Panc1 (cell line): ENCODE results near the gene EPHA7. TPM values are rescaled to one million over a fixed set of nuclear protein-coding genes. Genes with fewer than 3 reads are reported as not detected.

Experiments used
- ATAC-seq: fragments of 200-7000 bp; cut with Tn5 transposase; 2 replicates; pipeline ENCODE4 v1.9.1; 2020; ENCODE audit warnings: mild to moderate bottlenecking, moderate library complexity
- BruUV-seq: library from RNA; stranded (reverse); fragments of 400-500 nt; replicated peaks from 2 replicates; lab custom pipeline; 2021; lab: Mats Ljungman, UMichigan
- CTCF ChIA-PET: fragments of 300-600 bp; sonication (Branson Sonifier 250); formaldehyde crosslinking; loops from one replicate; lab custom pipeline; 2022; ENCODE audit warnings: antibody characterized with exemption; lab: Charles Lee
- POLR2A ChIA-PET: fragments of 300-600 bp; sonication (Branson Sonifier 250); formaldehyde crosslinking; loops from one replicate; lab custom pipeline; 2022; ENCODE audit warnings: antibody characterized with exemption; lab: Charles Lee
- DNase-seq: peaks from one replicate; pipeline ENCODE4 v3.0.0-alpha.2; 2010; ENCODE audit warnings: low read depth, low spot score
- H3K27ac ChIP-seq: 2 replicates; pipeline ENCODE4 v1.5.1; 2011; ENCODE audit warnings: mild to moderate bottlenecking, low read length, inconsistent platforms
- H3K27me3 ChIP-seq: fragments of 200-500 bp; sonication (Bioruptor generic); 2 replicates; pipeline ENCODE4 v1.6.0; 2014; ENCODE audit warnings: low read length, inconsistent platforms; ENCODE audit not compliant: control insufficient read depth, insufficient read depth
- H3K36me3 ChIP-seq: fragments of 200-500 bp; sonication (Bioruptor generic); 2 replicates; pipeline ENCODE4 v1.5.1; 2014; ENCODE audit warnings: inconsistent platforms, mild to moderate bottlenecking, low read length, moderate library complexity; ENCODE audit not compliant: control insufficient read depth, insufficient read depth
- H3K4me1 ChIP-seq: 2 replicates; pipeline ENCODE4 v1.5.1; 2011; ENCODE audit warnings: inconsistent platforms, mild to moderate bottlenecking, low read length, moderate library complexity; ENCODE audit not compliant: control insufficient read depth, insufficient read depth
- H3K4me3 ChIP-seq, 2 experiments: 2 replicates each; pipeline ENCODE4 v1.5.1; 2011 to 2012; ENCODE audit warnings: low read depth in 2 of 2, low read length in 2 of 2, mild to moderate bottlenecking in 2 of 2, inconsistent platforms in 1 of 2, moderate library complexity in 1 of 2
- H3K9me3 ChIP-seq: fragments of 200-500 bp; sonication (Bioruptor generic); 2 replicates; pipeline ENCODE4 v1.5.1; 2014; ENCODE audit warnings: low read depth, mild to moderate bottlenecking, inconsistent platforms, low read length, moderate library complexity; ENCODE audit not compliant: control insufficient read depth, insufficient read depth
- POLR2AphosphoS5 ChIP-seq: IDR thresholded peaks from 2 replicates; pipeline ENCODE4 v1.6.1; 2012; ENCODE audit warnings: mild to moderate bottlenecking, low read depth, low read length, moderate library complexity
- REST ChIP-seq, 2 experiments: IDR thresholded peaks; 2 replicates each; pipeline ENCODE4 v1.6.1; 2011 to 2012; ENCODE audit warnings: low read depth in 2 of 2, control low read depth in 1 of 2, low read length in 1 of 2, mild to moderate bottlenecking in 1 of 2, moderate library complexity in 1 of 2; ENCODE audit not compliant: insufficient read depth in 1 of 2
- SIN3A ChIP-seq: IDR thresholded peaks from 2 replicates; pipeline ENCODE4 v1.6.1; 2012; ENCODE audit warnings: low read depth, mild to moderate bottlenecking, low read length, moderate library complexity, borderline replicate concordance; ENCODE audit not compliant: insufficient read depth
- TCF7L2 ChIP-seq: IDR thresholded peaks from 2 replicates; pipeline ENCODE4 v1.6.1; 2011; ENCODE audit warnings: mild to moderate bottlenecking, low read depth, low read length, inconsistent platforms
- in situ Hi-C: cut with HindIII; loops from 2 replicates; pipeline ENCODE4 v1.10.0; 2016; ENCODE audit warnings: low sequenced_read_pairs, low pct_unique_long_range_greater_than_20kb
- intact Hi-C: fragments of 100-400 bp; cut with micrococcal nuclease; formaldehyde crosslinking; loops from one replicate; pipeline ENCODE4 v1.10.0; 2022; ENCODE audit not compliant: unreplicated experiment
- total RNA-seq: library from RNA; stranded (reverse); gene quantifications from one replicate; pipeline ENCODE4 v1.2.1, GENCODE V29; 2021; ENCODE audit not compliant: unreplicated experiment
- TF ChIP-seq, protein P1 (sequence below): fragments of 450-650 bp; IDR thresholded peaks from 2 replicates; pipeline ENCODE4 v1.5.1; 2017; ENCODE audit warnings: mild to moderate bottlenecking

EPHA7 gene
- total RNA-seq, 1 experiment from 2014 or later, result 8.6 TPM

DNA sequence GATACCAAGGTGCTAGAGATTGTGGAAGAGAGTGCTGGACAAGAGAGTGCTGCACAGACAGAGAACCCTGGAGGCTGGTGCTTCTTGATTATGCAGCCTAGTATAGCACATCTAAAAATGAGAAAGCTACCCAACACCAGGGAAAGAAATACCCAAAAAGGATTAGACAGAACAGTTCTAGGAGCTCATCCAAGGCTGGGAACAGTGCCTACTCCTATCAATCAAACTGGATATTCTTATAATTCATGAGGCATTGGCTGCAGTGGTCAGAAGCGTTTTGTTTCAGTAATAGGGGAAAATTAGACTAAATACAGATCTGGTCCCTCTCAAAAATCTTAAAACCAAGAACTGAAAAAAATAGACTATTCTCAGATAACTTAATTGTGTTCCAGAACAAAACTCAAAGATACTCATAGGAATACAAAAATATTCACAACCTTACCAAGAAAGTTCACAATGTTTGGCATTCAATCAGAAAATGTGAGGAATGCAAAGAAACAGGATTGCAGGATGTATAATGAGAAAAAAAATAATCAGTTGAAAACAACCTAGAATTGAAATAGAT, 222.9 kb downstream of the EPHA7 start:
- Histone ChIP-seq H3K27me3 (no peaks in the 10 kb centered on the region), H3K4me3 (no peak overlapping the region), H3K4me1 (no peaks in the 10 kb centered on the region), H3K9me3 (no peaks in the 10 kb centered on the region), H3K27ac (no peak overlapping the region), H3K36me3 (no peaks in the 10 kb centered on the region)
- intact Hi-C loops (no loop called here), in situ Hi-C loops (no loop called here)
- TF ChIP-seq POLR2AphosphoS5 (no peak), REST (IDR thresholded peaks at IDR 0.05; ENCODE audit: insufficient read depth in 1 of 2, low read depth in 2 of 2, low read length in 1 of 2) (no peak), TCF7L2 (no peak)
- ChIA-PET POLR2A (no interaction called here), CTCF (no interaction called here)
- ATAC-seq (no peak), DNase-seq (no peak)
- no TSS peak for BruUV-seq

DNA sequence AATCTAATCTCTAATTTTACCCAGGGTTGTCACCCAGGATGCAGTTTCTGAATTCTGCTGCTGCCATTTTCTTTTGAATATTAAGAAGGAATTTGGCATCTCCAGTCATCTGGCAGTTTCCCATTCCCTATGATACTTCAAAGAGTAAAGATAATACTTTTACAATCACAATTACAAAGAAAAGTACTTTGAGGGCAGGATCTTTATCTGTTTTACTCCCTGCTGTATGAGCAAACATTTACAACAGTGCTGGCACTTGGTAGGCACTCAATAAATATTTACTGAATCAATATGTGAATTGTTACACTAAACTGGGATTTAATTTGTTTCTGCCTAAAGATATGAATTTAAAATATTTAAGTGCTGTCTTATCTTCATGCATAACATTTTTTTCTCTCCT, 224.9 kb downstream of the EPHA7 start:
- Histone ChIP-seq H3K27ac (no peak overlapping the region), H3K9me3 (no peaks in the 10 kb centered on the region), H3K27me3 (no peaks in the 10 kb centered on the region), H3K36me3 (no peaks in the 10 kb centered on the region), H3K4me1 (no peaks in the 10 kb centered on the region), H3K4me3 (no peak overlapping the region)
- TF ChIP-seq, protein P1, sequence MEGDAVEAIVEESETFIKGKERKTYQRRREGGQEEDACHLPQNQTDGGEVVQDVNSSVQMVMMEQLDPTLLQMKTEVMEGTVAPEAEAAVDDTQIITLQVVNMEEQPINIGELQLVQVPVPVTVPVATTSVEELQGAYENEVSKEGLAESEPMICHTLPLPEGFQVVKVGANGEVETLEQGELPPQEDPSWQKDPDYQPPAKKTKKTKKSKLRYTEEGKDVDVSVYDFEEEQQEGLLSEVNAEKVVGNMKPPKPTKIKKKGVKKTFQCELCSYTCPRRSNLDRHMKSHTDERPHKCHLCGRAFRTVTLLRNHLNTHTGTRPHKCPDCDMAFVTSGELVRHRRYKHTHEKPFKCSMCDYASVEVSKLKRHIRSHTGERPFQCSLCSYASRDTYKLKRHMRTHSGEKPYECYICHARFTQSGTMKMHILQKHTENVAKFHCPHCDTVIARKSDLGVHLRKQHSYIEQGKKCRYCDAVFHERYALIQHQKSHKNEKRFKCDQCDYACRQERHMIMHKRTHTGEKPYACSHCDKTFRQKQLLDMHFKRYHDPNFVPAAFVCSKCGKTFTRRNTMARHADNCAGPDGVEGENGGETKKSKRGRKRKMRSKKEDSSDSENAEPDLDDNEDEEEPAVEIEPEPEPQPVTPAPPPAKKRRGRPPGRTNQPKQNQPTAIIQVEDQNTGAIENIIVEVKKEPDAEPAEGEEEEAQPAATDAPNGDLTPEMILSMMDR, result no peak
- no peak for TF ChIP-seq POLR2AphosphoS5
- TF ChIP-seq SIN3A, result no peak
- no peak; the same call in 1 of the 2 replicates for TF ChIP-seq TCF7L2
- no peak for TF ChIP-seq REST (IDR thresholded peaks at IDR 0.05; ENCODE audit: insufficient read depth in 1 of 2, low read depth in 2 of 2, low read length in 1 of 2)
- intact Hi-C loops (no loop called here), in situ Hi-C loops (no loop called here)
- DNase-seq (no peak), ATAC-seq (no peak)
- no TSS peak for BruUV-seq
- ChIA-PET POLR2A (no interaction called here), CTCF (no interaction called here)
